NCI-H69 (cell line): ENCODE results near the gene EDN2.
A peak's percentile ranks its signal among the peaks of the same experiment; 100 is the strongest.

Source experiments
- DNase-seq: peaks from one replicate; lab custom pipeline; 2025; lab: John Stamatoyannopoulos, UW

EDN2 gene

DNA sequence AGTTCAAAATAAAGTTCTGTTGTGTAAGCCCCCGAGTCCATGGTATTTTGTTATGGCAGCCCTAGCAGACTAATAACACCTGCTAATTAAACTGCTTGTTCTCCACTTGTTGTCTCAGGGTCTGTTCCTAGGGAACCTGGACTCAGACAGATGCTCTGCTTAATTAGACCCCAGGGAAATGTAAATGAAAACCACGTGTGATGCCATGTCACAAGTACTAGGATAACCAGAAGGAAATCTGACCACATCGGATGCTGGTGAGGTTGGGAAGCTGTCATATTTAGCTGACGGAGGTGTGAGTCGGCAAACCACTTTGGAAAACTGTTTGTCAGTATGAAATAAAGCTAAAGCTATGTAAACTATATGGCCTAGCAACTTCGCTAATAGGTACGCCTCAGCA, 19.6 kb downstream of the EDN2 start:
- peak; percentile 94 for DNase-seq

DNA sequence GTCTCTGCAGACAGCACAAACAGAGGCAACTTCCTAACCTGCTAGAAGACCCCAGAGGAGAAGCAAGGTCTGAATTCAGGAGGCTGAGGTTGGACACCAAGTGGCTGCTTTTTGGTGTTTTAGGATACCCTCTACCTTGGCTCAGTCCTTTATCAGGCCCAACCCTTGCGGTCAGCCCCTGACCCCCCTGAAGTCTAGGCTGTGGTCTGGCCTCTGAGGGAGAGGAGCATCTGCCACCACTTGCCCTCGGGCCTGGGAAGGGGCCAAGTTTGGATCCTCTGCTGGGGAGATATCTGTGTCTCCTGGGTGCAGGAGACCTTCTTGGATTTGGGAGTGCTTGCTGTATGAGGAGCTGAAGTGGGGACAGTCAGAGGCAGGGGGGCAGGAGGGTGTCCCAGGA, 21.0 kb downstream of the EDN2 start:
- no peak for DNase-seq

DNA sequence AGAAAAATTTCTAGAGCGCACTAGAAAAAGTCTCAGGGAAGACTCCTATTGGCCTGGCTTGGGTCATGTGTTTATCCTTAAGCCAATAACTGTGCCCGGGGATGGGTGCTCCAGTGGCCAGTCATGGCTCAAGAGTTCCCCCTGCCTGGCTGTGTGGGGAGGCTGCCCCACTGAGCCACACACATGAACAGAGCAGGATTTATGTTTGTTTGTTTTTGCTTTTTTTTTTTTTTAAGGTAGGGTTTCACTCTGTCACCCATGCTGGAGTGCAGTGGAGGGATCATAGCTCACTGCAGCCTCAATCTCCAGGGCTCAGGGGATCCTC, 21.8 kb downstream of the EDN2 start:
- peak; percentile 51 for DNase-seq

DNA sequence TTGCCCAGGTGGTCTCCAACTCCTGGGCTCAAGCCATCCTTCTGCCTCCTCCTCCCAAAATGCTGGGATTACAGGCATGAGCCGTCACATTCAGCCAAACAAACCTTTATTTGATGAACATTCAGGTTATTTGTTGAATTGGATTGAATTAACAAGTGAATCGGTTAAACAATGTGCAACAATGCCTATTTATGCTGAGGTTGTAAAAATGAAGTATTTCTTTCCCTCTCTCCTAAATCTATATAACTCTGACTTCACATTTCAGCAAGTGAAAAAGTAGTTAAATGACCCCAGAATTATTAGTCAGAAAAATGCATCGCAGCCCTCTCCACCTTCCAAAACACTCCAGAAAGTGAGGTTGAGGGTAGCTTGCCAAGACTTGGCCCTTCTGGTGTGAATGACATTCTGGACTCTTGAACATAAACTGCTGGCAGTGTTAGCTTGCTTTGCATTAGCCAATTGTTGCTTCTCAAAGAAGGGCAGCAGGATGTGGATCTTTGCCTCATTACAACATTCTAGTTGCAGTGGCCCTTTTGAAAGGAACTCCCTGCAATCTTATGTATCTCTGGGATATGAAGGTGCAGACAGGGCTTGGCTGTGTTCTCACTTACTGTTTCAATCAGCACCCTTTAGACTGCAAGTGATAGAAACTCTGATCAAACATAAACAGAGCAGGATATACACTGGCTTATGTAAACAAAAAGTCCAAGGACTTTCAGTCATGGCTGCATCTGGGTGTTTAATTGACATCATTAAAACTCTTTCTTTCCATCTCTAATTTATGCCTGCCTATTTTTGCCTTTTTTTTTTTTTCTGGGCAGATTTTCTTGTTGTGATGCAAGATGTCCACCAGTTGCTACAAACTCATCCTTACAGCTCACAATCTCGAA, 22.4 kb downstream of the EDN2 start:
- DNase-seq: peak; percentile 60

DNA sequence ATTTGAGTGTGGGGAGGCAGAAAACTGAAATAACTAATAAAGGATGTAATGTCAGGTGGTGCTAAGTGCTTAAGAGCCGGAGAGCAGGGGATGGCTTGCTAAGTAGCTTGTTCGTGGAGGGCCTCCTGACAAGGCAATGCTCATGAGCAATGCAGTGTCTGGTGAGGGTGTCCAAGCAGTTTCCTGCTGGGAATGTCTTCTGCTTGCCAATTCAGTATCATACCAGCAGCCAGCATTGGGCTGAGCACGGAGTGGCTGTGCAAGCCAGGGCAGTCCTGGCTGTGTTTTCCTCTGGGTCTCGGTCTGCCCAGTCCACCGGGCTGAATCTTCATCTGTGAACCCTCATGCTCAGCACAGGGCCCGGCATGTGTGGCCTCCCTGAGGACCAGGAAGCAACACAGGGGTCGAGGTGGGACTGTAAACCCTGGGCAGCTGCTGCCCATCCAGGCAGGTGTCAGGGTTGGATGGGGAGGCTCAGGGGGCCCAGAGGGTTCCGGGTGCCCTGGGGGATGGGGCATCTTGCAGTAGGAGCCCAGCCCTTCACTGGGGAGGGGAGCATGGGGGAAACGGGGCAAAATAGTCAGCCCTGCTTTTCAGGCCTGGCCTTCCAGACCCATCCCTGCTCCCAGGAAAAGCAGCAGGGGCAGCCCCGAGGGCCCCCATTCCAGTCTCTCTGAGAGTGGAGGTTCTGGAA, 27.5 kb downstream of the EDN2 start:
- no peak for DNase-seq

DNA sequence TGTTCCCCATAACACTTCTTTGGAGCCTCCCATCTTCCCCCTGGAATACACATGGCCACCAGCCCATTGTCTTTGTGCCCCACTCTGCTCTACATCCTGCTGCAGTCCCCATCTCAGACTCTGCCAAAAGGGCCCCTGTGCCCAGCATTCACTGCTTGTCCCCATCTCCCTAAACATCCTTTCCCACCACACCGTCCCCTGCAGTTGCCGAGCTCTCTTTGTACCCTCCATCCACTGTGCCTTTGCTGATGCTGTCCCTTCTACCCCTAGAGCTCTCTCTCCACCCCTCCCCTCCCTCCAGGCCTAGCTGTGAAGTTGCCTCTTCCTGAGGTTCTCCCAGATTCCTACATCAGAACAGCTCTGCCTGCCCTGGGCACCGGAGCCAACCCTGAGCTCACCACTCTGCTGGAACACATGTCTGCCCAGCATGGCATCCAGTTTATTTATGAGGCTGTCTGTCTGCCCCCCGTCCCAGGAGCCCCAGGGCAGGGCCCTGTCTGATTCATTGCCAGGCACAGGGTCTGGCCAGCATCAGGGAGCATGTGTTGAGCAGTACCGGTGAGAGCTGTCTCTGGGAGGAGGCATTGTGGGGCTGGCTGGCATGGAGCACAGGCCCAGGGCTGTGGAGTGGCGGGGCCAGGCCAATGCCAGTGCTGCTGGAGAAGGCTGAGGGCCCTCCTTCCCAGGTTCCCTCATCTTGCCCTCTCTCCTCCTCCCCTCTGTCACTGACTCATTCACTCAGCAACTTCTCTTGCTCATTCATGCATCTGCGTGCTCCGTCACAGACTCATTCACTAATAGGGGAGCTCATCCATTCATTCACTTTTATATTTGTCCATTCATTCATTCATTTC, 28.8 kb downstream of the EDN2 start:
- peak; percentile 89 for DNase-seq

DNA sequence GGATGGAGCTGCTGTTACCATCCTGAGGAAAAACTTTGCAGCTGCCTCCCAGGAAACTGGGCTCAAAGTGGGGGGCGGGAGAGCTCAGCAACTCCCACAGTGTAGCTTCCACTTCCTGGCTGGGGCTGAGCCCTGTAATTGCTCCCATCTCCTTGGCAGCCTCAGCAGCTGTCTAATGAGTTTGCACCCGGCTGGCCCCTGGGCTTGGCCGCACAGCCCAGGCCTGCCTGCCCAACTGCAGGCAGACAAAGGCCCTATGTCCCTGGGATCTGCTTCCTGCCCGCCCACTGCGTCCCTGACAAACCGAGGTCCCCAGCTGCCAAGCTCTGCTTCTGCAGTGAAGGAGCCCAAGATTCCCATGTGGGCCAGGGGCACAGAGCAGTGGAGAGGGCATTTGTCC, 30.1 kb downstream of the EDN2 start:
- peak; percentile 93 for DNase-seq

DNA sequence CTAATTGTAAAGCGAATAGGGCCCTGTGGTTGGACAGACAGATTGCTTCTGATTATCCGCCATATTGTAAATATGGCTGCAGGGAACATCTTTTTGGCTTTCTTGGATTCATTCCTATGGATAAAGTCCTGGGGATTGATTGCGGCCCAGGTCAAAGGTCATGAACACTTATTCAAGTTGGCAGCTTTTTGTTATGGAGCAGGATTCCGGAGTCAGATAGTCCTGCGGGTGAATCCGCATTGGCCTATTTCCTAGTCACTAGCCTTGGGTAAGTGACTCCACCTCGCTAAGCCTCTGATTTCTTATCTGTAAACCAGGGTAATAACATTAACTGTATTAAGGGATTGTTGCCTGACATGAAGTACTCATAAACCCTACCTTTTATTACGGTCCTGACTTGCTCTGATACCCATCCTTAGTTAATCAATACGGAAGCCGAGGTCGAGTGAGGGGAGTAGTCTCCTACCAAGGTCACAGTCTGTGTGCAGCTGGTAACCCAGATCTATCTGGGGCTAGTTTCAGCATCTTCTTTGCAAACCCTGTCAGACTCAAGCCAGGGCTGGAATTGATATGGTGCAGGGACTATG, 31.7 kb downstream of the EDN2 start:
- no peak for DNase-seq

DNA sequence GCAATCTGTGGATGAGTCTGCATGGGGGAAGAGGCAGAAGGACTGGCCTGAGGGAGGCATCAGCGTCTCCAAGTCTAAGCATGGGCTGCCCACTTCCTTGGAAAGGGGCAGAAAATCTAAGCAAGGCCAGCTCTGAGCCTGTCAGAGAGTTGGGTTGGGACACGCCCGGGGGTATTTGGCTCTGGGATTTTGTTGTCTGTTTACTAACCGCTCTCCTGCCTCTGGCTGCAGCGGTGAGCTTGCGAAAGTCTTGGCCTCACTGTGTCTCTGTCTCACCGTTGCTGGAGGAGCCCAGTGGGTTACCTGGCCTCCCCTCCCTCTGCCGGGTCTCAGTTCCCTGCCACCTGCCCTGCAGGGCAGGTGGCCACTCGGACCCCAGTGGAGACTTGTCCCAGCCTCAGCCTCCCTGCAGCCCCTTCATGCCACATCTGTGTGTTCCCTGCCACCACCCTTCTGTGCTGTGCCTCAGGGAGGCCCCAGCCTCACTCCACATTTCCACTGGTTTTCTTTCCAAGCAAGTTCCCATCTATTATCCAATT, 33.7 kb downstream of the EDN2 start:
- DNase-seq: no peak

DNA sequence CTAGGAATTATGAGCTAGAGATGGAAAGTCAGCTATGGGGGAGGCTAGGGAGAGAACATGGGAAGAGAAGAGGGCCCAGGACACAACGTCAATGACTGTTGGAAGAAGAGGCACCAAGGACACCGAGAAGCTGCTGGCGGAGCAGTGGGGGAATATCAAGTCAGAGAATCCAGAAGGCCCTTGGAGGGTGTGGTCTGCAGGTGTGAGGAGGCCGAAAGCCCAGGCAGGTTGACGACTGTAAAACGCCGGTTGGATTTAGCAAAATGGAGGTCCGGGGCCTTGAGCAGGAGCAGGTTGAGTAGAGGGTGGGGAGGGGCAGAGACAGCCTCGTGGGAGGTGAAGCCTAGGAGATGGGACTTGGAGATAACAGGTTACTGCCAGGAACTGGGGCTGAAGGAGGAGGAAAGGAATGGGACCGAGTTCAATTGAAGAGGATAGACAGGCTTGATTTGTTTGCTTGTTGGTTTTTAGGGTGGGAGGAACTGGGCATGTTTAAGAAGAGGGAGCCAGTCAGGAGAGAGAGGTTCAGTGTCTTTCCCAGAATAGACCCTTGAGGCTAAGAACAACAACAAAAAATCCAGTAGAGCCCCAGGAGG, 35.1 kb downstream of the EDN2 start:
- DNase-seq: no peak

DNA sequence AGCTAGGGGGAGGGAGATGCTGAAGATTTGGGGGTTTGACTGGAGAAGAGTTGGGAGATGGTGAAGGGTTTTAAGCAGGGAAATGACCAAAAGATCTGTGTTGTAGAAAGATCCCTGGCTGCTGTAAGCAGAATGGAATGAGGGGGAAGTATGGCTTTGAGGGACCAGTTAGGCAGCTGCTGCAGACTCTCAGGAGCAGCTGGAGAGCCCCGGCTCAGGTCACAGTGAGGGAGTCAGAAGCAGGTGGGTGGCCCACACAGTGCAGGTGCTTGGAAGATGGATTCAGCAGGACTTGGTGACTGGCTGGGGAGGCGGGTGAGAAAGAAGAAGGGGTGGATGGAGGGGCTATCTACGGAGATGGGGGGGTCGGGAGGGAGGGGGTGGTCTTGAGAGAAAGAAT, 35.7 kb downstream of the EDN2 start:
- peak; percentile 32 for DNase-seq

DNA sequence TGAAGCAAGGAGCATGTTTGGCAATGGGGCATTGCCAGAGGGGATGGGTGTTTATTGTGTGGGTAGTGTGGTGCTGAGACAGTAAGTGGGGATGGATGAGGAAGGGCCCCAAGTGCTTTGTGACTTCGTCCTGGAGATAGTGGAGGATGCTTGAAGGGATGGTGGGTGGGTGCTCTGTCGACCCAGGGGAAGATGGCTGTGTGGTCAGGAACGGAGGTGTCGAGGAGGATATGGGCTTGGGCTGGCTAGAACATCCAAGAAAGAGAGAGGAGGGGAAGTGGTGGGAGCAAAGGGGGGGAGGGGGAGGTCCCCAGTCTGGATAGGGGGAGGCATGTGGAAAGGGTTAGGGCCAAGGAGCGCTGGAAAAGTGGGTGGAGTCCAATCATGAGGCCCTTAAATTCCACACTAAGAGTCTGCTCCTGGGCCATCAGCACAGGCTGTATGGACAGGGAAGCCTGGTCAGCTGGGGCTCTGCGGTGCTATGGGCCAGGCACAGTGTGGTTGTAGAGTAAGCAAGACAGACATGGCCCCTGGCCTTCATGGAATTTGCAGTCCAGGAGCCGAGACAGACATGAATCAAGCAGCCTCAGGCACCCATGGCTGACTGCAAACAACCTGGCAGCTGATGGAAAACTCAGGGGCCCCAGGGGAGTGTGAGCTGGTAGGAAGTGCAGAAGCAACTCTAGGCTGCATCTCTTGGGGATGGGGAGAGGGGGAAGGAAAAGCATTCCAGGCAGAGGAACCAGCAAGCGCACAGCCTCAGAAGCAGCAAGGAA, 36.3 kb downstream of the EDN2 start:
- peak; percentile 84 for DNase-seq

DNA sequence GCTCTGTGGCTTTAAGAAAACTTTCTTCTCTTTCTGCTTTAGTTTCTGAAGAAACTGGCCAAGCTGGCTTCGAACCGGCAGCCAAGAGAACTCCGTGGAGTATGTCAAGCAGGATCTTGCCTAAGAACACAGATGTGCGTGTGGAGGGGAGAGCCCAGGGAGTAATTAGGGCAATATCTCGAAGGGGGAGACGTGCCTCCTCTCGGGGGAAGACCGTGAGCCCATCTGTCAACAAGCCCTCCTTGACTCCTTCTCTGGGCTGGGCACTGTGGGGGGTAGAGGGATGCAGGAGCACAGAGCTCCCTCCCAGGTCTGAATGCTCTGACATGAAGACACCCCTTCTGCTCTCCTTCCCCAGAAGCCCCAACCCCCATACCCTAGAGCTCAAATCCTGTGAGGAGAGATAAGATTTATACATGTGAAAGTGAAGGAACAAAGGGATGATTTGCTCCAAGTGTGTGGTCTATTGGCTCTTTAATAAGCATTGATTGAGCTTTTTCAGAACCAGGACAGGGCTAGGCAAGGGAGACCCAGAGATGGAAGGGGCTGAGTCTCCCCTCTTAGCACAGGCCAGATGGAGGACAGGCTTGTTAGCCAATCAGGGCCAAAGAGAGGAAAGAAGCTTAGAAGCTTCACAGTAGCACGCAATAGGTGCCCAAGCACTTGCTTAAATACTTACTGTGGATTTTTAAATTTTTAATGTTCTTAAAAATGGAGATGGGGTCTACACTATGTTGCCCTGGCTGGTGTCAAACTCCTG, 37.5 kb downstream of the EDN2 start:
- DNase-seq: peak; percentile 60

DNA sequence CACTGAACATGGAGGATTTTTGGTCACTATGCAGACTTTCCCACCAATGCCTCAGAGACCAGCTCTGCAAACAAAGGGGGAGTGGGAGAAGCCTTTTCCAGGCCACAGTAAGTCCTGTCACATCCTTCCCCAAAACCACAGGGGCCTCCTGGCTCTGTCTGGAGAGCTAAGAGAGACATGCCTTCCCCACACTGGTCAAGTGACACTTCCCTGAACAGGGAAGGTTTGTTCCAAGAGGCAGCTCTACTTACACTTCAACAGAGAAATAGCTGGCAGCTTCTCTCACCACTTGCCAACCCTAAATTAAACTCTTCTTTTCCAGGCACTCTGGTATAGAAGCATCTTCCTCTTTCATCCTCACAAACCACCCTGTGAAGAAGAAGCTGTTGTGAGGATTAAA, 39.7 kb downstream of the EDN2 start:
- DNase-seq: no peak

DNA sequence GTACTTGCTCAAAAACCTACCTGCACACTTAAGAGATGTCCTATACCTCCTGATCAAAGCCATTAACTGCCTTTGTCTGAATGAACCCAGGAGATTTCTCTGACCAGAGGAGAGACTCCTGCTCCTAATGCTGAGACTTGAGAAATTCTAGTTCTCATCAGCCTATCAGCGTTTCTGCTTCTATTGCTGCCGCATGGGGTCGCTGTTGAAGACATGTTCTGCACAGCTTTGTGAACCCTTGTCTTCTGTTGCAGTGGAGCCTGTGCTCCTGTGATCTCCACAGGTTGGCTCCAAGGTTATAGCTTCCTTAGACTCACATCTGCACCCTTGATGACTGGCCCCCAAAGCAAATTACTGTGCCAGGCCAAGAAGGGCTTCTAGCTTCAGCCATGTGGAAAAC, 40.2 kb downstream of the EDN2 start:
- DNase-seq: no peak

DNA sequence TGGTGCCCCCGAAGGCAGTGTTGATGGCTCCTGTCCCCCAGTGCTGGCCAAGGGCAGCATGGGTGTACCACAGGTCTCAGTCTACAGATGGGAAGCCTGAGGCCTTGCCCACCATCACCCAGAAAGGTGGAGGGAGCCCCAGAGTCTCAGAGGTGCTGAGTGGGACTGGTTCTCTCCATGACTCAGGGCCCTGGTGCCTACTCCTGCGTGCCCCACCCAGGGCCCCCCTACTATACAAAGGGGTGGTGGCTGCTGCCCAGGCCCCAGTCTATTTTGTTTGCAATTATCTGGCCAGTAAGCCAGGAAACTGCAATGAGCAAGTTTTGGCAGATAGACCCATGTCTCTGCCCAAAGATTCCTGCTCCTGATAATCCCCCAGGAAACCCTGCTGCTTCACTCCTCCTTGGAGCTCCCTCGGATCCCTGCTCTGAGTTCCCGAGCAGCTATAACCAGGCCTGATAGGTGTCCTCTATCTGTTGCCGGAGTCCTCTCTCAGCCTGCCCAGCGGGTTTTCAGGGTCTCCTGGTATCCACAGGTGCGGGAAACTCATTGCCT, 41.7 kb downstream of the EDN2 start:
- no peak for DNase-seq

DNA sequence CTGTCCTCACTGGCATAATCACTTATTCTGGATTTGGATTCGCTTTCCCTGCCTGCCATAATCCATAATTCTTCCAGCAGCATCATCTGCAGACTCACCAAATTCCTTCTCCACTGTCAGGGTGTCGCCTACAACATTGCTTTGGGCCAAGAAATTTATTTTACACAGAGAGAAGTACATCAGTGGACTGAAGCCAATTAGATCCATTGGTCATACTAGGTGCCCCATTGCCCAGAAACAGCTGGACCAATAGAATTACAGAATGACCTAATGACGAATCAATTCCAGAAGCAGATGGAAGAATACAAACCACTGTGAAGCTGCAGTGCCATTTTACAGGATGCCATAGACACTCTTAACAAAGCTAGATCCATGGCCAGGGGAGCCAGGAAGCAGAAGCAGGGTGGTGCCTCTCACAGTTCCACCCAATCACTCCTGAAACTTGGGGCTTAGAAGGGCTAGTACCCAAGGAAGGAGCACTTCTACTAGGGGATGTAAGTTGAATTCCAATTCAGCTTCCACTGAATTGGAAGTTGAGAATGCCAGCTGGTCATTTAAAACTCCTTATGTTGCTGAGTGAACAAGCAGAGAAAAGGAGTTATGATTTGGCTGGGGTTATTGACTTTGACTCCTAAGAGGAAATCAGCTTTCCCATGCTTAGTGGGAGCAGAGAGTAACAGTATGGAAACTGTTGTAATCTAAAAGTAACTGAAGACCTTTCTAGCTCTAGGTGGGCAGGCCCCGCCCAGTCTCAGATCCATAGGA, 44.0 kb downstream of the EDN2 start:
- DNase-seq: peak; percentile 38

DNA sequence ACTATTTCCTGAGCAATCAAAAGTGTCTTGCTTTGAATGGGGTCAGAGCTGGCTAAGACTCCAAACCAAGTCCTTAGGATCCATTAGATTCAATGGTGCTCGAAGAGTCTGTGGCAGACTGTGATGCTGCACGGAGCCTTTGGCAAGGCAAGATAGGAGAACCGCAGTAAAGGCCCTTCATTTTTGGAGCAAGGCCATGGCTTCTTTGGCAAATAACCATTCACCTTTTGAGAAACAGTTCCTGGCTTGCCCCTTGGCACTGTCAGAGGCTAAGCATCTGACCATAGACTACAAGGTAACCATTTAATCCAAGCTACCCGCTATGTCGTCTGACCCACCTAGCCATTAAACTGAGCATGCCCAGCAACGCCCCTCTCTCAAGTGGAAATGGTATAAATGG, 45.2 kb downstream of the EDN2 start:
- DNase-seq: no peak

DNA sequence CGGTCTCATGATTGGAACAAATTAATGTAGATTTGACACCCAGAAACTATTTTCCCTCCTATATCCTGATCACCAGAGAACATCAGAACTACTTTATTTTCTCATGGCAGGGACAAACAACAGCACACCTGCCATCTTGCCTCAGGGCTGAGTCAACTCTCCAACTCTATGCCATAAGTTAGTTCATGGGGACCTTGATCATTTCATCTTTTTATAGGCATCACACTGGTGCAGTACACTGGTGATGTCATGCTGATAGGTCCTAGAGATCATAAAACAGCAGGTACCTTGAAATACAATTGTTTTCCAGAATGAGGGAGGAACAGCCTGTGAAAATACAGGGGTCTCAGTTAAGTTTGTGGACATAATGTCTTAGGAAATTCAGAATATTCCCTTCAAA, 45.8 kb downstream of the EDN2 start:
- peak; percentile 38 for DNase-seq
